Cardiac septum (tissue), 1 donor: Measurements from ENCODE around the gene MZT2B. TPM values are rescaled to one million over a fixed set of nuclear protein-coding genes. Genes with fewer than 3 reads are reported as not detected.
"Not testable (repeated sequence)": the region's sequence is repeated elsewhere in the genome, so short reads cannot be mapped to it uniquely, and the experiment has no call there.

ENCODE experiments used
- DNase-seq: peaks from one replicate; pipeline ENCODE4 v3.0.0-alpha.2; 2020; ENCODE audit warnings: low spot score
- intact Hi-C: fragments of 100-400 bp; cut with DNase I; formaldehyde crosslinking; loops from one replicate; pipeline ENCODE4 v1.14.0; 2022
- total RNA-seq: library from RNA; stranded (reverse); fragmentation: NEBNext Ultra II Directional; extraction: Animal tissue kit (Norgen Biotek cat#: 25700); gene quantifications from one replicate; pipeline ENCODE4 v1.2.1, GENCODE V29; 2021
- donor health status: DM: no; HTN: no; CAD: no.

Gene MZT2B
- total RNA-seq, 1 donor from 2014 or later, result 253 TPM

DNA sequence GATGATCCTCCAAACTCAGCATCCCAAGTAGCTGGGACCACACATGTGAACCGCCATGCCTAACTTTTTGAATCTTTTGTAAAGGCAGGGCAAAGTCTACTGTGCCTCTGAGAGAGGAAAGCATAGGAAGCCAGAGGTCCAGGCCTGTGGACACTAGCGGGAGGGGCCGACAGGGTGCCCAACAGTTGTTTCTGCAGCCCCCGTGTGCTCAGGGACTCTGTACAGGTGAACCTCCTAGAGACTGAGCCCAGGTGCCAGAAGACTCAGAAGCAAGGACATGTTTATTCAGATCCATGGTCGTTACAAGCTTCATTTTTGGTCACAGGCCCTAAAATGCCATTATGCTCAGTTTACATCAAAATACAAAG, 30.9 kb upstream of the MZT2B start:
- intact Hi-C loops, result not testable (repeated sequence)
- DNase-seq, result peak; percentile 51

DNA sequence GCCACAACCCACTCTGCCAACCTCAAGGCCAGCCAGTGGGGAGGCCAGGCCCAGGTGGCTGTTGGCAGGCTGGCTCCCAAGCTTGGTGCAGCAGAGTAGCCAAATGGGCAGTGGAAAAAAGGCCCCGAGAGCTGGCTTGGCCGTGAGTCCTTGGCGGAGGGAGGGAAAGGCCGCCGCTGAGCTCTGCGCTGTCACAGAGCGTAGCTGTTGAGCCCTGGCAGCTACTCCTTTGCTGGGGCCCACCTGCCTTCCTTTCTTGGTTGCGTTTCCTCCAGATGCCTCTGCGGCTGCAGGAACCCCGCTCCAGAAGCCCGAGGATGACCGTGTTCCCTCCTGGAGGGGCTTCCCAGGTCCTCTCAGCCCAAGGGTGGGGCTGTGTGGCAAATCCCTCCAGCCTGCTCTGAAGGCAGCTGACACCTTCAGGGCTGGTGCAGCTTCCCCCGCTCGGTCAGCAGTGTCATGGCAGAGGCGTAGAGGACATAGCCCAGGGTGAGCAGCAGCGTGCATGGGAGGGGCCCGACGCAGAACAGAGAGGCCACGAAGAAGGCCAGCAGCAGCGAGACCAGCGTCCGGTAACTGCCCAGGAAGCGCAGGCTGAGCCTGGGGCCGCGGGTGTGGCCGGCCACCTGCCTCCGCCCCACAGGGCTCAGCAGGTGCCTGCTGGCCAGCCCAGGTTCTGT, 29.8 kb upstream of the MZT2B start:
- DNase-seq, intact Hi-C loops: not testable (repeated sequence)

DNA sequence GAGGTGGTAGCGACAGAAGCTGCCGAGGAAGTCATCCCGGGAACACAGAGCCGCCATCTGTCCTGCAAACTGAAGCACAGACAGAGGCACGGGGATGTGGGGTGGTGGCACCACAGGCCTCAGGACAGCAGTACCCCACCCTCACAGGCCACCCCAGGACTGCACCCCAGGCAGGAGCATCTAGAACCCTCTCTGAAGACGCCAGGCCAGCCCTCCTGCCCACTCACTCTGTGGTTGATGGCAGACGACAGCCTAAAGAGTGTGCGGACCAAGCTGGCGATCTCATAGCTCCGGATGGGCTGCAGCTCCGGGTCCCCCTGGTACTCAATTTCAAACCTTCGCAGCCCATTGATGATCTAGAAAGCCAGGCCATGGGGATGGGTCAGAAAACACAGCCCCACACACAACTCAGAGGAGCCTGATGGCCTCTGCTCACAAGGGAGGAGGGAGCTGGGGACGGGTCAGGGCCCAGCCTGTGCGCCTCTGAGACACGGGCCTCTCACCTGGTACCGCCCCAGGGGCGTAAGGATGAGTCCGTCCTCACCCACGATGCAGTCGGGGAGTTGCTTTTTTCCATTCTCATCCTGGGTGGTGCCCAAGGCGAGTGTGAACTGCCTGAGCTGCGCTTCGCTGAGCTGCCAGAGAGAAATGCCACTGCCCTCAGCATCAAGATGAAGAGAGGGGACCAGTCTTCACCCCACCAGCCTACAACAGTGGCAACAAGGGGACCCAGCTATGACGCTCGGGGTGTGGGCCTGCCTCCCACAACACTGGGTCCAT, 29.1 kb upstream of the MZT2B start:
- intact Hi-C loops, result no loop called here
- DNase-seq, result no peak

DNA sequence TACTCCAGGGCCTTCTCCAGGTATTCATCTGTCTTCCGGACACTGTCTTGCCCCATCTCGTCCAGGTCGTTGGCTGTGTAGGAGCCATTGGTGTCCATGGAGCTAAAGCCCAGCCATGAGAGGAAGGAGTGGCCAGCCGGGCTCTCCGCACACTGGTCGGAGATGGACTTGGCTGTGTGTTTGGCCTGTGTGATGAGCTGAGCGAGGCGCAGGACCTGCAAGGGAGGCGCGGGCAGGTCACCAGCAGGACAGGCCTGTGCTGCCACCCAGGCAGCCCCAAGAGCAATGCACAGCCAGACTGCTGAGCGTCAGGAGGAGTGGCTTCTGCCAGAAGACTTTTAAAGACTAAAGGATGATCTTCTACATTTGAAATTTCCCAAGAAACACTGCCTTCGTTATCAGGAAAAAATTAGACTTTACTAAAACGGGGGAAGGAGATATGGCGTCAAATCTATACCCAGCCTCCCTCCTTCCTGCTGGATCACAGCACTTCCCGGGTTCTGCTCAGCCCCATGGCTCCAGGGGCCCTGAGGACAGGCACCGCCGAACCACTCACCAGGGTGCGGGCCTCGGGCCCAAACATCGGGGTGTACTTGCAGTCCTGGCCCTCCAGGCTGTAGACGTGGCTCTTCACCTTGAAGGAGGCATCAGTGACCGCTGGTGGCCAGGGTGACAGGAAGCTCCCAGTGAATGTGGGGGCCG, 28.2 kb upstream of the MZT2B start:
- DNase-seq, intact Hi-C loops: not testable (repeated sequence)

DNA sequence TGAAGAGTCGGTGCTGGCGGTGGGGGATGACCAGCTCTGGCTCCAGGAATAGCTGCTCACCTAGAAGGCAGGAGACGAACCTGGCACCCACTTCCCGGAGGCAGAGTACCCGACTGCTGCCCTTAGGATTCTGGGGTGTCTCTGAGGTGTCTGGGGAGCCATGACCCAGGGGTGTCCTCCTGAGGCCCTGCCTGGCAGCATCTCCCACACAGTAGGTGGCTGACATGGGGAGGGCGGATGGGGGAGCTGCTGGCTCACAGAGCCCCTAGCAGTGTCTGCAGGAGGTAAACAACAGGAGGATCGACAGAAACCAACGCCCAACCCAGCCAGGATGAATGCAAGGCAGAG, 27.7 kb upstream of the MZT2B start:
- DNase-seq, intact Hi-C loops: not testable (repeated sequence)

DNA sequence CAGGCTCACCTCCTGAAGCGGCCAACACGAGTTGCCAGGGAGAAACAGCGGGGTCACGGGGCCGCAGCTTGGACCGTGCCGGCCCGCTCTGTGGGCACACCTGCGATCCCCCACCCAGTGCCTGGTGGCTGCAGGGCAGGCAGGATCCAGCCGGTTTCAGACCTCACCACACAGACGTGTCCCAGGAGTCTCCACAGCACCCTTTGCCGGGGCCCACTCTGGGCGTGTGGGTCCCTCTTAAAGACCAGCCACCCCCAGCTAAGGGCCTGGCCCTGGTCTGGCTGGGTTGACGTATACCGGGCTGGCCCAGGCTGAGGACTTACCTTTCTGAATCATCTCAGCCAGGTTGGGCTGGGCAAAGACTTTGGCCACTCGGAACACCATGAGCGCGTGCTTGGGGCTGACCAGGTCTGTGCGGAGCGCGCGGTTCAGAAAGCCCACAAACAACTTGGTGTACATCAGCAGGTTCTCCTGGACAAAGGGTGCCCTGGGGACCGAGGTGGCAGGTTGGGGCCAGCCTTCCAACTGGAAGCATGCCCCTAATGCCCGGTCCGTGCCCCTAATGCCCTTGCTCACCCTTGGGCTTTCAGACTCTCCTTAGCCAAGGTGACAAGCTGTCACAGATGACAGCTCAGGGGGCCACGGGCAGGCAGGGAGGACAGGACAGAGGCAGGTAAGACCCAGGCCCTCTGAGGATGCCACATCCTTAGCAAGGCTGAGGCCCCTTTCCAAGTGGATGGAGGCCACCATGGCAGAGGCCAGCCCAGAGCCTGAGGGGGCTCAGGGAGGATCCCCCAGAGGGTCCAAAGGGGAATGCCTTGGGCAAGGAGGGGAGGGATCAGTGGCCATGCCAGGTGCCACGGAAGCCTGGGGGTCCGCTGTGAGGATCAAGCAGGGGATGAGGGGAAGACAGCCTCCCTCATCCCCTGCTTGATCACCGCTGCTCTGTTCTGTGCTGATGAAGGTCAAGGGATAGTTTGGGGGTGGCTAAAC, 27.0 kb upstream of the MZT2B start:
- no peak for DNase-seq
- intact Hi-C loops, result no loop called here

DNA sequence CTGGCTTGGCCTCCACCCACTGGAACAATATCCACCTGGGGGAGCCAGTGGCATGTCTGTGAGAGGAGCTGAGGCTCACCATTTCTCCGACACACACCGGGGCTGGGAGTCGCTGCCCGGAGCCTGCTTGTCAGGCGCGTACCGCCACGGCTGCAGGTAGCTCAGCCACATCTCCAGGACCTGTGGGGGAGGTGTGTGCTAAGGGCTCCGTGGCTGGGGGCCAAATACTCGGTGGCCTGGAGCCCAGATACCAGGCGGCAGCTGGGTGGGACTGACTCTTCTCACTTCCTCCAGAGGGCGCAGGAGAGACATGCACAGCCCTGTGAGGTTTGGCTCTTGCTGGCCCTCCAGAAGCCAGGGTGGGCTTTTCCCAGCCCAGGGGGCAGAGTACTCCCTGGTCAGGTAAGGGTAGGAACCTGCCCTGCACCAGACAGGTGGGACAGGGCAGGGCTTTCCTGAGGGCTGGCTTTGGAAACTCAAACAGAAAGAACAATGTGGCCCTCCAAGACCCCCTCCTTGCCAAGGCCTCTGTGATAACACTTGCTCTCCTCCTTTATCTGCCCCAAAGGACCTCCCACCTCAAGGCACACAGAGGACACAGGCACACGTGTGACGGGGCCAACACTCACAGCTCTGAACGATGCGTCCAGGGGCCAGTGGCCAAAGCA, 26.0 kb upstream of the MZT2B start:
- intact Hi-C loops, result loop anchor here (1.0 kb wide), 1 partner anchor 176 kb away; no protein-coding TSS in a partner anchor
- DNase-seq, result not testable (repeated sequence)

DNA sequence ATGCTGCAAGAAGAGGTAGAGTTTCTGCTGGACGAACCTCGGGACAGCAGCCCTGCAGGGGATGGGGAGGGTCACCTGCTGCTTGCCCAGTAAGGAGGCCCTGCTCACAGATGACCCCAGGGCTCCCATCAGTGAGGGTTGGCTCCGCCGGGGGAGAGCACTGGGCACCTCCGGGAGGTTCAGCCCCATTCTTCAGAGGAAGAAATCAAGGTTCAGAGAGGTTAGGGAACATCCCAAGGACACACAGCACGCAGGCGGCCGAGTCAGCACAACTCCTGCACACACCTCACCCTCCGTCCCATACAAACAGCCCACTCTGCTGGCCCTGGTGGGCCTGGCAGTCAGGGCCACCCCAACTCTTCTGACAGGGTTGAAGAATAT, 25.4 kb upstream of the MZT2B start:
- DNase-seq, result no peak
- intact Hi-C loops, result loop anchor here (1.0 kb wide), 1 partner anchor 176 kb away; no protein-coding TSS in a partner anchor

DNA sequence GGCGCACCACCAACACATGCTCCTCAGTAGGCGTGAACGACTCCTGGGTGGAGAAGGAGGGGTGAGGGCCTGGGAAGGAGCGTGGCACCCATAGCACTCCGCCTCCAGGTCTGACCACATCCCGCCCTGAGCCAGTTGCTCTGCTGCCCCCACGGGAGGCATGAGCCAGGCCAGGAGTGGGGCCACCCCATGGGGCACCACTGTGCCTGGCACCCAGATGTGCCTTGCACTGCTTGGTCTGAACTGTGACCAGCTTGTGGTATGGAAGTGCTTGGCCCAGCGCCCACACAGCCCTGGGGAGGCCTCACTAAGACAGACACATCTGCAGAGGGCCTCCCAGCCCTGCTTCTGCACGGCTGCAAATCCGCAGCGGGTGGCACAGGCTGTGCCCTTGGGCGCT, 24.7 kb upstream of the MZT2B start:
- DNase-seq, intact Hi-C loops: not testable (repeated sequence)

DNA sequence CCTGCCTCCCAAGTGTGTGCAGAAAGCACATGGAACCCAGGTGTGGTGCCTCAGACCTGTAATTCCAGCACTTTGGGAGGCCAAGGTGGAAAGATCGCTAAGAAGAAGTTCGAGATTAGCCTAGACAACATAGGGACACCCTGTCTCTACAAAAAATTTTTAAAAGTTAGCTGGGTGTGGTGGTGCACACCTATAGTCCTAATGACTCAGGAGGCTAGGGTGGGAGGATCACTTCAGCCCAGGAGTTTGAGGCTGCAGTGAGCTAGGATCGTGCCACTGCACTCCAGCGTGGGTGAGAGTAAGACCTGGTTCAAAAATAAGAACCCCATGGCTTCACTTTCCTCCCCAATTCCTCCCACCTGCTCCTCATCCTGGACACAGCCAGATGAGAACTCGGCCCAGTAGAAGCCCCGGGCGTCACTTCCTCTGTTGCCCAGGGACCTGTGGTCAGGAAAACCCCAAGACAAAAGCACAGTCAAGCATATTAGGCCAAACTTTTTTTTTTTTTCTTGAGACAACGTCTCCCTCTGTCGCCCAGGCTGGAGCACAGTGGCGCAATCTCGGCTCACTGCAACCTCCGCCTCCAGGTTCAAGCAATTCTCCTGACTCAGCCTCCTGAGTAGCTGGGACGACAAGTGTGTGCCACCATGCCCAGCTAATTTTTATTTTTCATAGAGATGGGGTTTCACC, 24.1 kb upstream of the MZT2B start:
- intact Hi-C loops, result not testable (repeated sequence)

DNA sequence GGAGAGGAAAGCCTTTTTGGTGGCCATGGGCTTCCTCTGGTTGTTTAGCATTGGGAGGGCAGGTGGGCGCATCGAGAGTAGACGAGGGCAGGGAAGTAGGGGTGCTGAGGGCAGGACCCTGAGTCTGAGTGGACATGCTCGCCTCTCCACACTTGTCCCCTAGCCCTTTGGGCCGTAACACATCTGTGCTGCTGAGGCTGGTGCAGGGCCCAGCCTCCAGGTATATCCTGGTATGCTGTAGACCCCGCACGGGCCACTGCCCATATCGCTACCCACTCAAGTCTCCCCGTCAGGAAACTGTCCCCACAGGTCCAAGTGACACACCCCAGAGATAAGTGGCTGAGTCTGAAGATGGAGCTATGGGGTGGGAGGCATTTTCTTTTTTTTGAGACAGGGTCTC, 23.4 kb upstream of the MZT2B start:
- DNase-seq, result no peak
- intact Hi-C loops, result no loop called here

More for the DNA sequence above, 24.1 kb upstream of the MZT2B start:
- not testable (repeated sequence) for DNase-seq

DNA sequence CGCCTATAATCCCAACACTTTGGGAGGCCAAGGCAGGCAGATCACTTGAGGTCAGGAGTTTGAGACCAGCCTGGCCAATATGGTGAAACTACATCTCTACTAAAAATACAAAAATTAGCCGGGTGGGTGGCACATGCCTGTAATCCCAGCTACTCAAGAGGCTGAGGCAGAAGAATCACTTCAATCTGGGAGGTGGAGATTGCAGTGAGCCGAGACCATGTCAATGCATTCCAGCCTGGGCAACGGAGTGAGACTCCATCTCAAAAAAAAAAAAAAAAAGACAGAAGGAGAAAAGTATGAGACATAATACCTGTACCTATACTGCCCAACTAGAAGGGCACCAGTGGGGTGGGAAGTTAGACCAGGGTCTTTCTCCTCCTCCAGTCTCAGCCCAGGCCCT, 22.7 kb upstream of the MZT2B start:
- intact Hi-C loops, DNase-seq: not testable (repeated sequence)

DNA sequence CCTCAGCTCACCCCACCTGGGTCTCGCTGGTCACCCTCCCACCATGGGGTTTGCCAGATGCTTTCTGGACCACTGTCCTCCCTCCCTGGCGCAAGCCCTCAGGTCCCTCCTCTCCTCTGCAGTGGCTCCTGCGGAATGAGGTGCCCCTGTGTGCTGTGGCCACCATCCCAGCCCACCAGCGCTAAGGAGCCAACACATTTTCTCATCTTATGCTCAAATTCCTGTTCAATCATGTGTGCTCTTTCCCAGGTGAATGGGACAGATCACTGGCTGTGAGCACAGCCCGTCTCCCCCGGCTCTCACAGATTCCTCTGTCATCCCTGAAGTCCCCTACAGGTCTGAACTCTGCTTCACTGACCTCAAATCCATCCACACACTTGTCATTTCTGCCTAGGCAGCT, 21.9 kb upstream of the MZT2B start:
- no peak for DNase-seq

DNA sequence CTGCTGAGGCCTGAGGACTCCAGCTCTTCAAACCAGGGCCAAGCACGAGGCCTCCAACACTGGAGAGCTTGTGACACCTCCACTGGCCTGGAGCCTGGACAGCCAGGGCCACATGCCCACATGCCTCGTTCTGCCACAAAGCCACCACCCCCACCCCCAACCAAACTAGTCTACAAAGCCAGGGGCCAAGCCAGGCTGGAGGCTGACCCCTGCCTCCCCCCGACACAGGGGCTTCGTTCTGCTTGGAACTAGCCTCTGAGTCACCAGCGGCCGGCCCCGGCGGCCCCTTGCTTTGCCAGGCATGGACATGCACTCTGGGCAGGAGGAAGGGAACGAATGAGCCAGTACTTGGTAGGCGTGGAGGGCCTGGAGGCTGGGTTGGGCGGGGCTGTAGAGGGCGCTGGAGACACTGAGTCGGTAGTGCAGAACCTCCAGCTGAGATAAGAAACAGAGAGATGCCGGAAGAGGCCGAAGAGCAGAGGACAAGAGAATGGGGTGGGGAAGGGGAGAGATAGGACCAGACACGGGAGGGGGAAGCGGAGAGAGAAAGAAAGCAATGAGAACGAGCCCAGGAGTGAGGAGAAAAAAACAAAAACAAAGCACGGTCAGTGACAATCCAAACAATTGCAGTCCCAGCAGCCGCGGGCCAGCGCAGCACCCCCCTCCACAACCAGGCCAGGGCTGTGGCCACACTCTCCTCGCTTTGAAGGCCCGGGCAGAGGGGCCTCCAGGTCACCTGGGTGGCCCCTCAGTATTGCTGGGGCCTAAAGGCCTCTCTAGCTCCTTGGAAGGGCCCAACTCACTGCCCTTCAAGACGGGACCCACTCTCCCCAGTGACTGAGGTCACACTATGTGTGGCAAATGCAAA, 21.0 kb upstream of the MZT2B start:
- intact Hi-C loops, DNase-seq: not testable (repeated sequence)

More for the DNA sequence above, 21.9 kb upstream of the MZT2B start:
- intact Hi-C loops, result no loop called here

DNA sequence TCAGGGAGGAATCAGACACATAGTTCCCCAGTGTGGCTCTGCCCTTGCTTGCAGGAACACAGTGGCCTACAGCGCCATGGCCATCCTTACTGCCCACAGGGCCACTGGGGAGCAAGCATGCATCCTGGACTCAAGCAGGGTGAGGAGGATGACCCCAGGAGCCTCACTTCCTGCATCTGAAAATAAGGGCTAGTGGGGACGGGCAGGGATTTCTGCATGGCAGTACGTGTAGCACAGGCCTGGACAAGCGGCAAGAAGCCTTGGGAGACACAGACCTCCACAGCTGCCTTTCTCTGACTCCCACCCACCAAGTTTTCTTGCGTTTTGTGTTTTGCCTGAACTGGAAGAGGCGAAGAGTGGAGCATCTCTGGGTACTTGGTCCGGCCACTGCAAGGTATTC, 19.6 kb upstream of the MZT2B start:
- intact Hi-C loops, DNase-seq: not testable (repeated sequence)

DNA sequence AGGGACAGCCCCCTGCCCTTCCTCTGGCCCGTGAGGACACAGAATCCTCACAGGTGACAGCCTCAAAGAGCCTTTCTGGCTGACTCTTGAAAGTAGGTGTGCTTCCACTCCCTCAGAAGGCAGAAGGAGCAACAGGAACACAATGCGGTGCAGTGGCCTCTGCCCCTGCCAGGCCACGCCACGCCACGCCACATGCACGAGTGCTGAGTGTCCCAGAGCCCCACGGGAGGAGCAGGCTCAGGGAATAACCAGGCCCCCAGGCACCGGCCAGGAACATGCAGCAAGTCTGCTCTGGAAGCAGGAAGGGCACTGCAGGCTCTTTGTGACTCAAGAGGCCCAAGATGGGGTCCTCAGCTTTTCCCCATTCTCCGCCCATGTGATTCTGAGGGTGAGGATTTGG, 19.1 kb upstream of the MZT2B start:
- DNase-seq, result no peak
- intact Hi-C loops, result no loop called here

DNA sequence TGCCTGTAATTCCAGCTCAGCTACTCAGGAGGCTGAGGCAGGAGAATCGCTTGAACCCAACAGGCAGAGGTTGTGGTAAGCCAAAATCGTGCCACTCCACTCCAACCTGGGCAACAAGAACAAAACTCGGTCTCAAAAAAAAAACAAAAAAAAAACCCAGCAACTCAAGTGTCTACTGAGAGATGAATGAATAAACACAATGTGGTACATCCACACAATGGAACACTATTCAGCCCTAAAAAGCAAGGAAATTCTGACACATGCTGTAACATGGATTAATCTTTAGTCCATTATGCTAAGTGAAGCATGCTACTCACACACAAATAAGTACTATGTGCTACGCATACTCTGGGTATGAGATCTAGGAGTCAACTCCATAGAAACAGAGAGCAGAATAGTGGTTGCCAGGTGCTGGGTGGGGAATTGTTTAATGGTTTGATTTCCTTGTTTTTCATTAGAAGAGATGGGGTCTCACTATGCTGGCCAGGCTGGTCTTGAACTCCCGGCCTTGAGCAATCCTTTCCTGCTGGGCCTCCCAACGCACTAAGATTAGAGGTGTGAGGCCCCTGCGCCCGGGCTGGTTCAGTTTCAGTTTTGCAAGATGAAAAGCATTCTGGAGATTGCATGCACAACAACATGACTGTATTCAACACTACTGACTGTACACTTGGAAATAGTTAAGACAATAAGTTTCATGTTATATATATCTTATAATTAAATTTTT, 16.6 kb upstream of the MZT2B start:
- DNase-seq, result no peak
- intact Hi-C loops, result no loop called here
